HG03045 (cell line): ENCODE results near the gene ANKRD9.

Source experiments
- ATAC-seq: cut with Tn5 transposase; IDR thresholded peaks from one replicate; pipeline ENCODE4 v1.9.1; 2021; ENCODE audit warnings: mild to moderate bottlenecking, moderate library complexity; ENCODE audit not compliant: unreplicated experiment

The ANKRD9 gene

GRCh38 chr14:102513899-102514772 is 4.6 kb upstream of the ANKRD9 start:
- no peak for ATAC-seq

GRCh38 chr14:102512793-102513300 is 3.3 kb upstream of the ANKRD9 start:
- ATAC-seq: no peak

GRCh38 chr14:102511538-102511937 is 2.0 kb upstream of the ANKRD9 start:
- no peak for ATAC-seq

GRCh38 chr14:102510616-102511520 is 1.3 kb upstream of the ANKRD9 start:
- ATAC-seq: no peak

- ATAC-seq: no peak
Observed at GRCh38 chr14:102508774-102509745, 516 bp downstream of the ANKRD9 start.

- no peak for ATAC-seq
Observed at GRCh38 chr14:102508410-102508773, 1.2 kb downstream of the ANKRD9 start.

GRCh38 chr14:102507857-102508312 is 1.7 kb downstream of the ANKRD9 start:
- no peak for ATAC-seq

GRCh38 chr14:102507081-102507856 is 2.3 kb downstream of the ANKRD9 start:
- no peak for ATAC-seq

GRCh38 chr14:102506626-102506925 is 3.0 kb downstream of the ANKRD9 start:
- ATAC-seq: no peak

- no peak for ATAC-seq
Observed at GRCh38 chr14:102505775-102506625, 3.6 kb downstream of the ANKRD9 start.

GRCh38 chr14:102505000-102505619 is 4.5 kb downstream of the ANKRD9 start:
- no peak for ATAC-seq

GRCh38 chr14:102504328-102504999 is 5.1 kb downstream of the ANKRD9 start:
- ATAC-seq: no peak

GRCh38 chr14:102503641-102504327 is 5.8 kb downstream of the ANKRD9 start:
- no peak for ATAC-seq

- no peak for ATAC-seq
Observed at GRCh38 chr14:102502571-102502970, 7.0 kb downstream of the ANKRD9 start.

- ATAC-seq: no peak
Observed at GRCh38 chr14:102501751-102502315, 7.7 kb downstream of the ANKRD9 start.

- no peak for ATAC-seq
Observed at GRCh38 chr14:102500713-102501112, 8.9 kb downstream of the ANKRD9 start.

- ATAC-seq: no peak
Observed at GRCh38 chr14:102500158-102500662, 9.4 kb downstream of the ANKRD9 start.
